Heart right ventricle (tissue), 16 donors: ENCODE measurements around the gene SP4. TPM values are rescaled to one million over a fixed set of nuclear protein-coding genes. Genes with fewer than 3 reads are reported as not detected.

ENCODE experiments used
- ATAC-seq, 8 donors: fragments of 200-7000 bp; cut with Tn5 transposase; one replicate each; pipeline ENCODE4 v1.9.1; 2020; ENCODE audit warnings: mild to moderate bottlenecking in 8 of 8, moderate library complexity in 8 of 8, moderate number of reproducible peaks in 1 of 8
- DNase-seq, 2 donors: peaks; one replicate each; pipeline ENCODE4 v3.0.0-alpha.2; 2020
- H3K27ac ChIP-seq, 10 donors: fragments of 200-600 bp; sonication (generic) in 2 of 10; one replicate each; pipeline versions ENCODE4 v1.5.0 to v1.8.0; 2020 to 2022; ENCODE audit warnings: mild to moderate bottlenecking in 3 of 10
- H3K27me3 ChIP-seq, 7 donors: fragments of 200-600 bp; one replicate each; pipeline ENCODE4 v1.8.0; 2021 to 2022; ENCODE audit warnings: mild to moderate bottlenecking in 2 of 7
- H3K36me3 ChIP-seq, 9 donors: fragments of 200-600 bp; sonication (generic) in 1 of 9; one replicate each; pipeline versions ENCODE4 v1.5.0 to v1.8.0; 2020 to 2022; ENCODE audit warnings: mild to moderate bottlenecking in 2 of 9
- H3K4me1 ChIP-seq, 9 donors: fragments of 200-600 bp; sonication (generic) in 1 of 9; one replicate each; pipeline versions ENCODE4 v1.5.0 to v1.8.0; 2020 to 2022; ENCODE audit warnings: mild to moderate bottlenecking in 4 of 9
- H3K4me3 ChIP-seq, 10 donors: fragments of 200-600 bp; sonication (generic) in 2 of 10; one replicate each; pipeline versions ENCODE4 v1.5.0 to v1.8.0; 2020 to 2022; ENCODE audit warnings: mild to moderate bottlenecking in 7 of 10, moderate library complexity in 2 of 10
- H3K9me3 ChIP-seq, 11 donors: fragments of 200-600 bp in 10 of 11; sonication (generic) in 2 of 11; one replicate each; pipeline versions ENCODE4 v1.5.0 to v1.8.0; 2013 to 2022; ENCODE audit warnings: mild to moderate bottlenecking in 2 of 11, control low read depth in 1 of 11, moderate library complexity in 1 of 11
- CTCF ChIP-seq, 9 donors: fragments of 200-600 bp; sonication (generic) in 2 of 9; IDR thresholded peaks; one replicate each; pipeline versions ENCODE4 v1.5.0 to v1.8.0; 2021 to 2022; ENCODE audit warnings: antibody characterized with exemption in 9 of 9, mild to moderate bottlenecking in 5 of 9, moderate library complexity in 1 of 9
- WGBS, 2 donors: extraction: QIAGEN DNeasy Blood & Tissue Kit; methylation state at CpG; one replicate each; pipeline ENCODE4 v1.1.7; 2013; ENCODE audit warnings: inconsistent platforms in 1 of 2; 5-methylcytosine and 5-hydroxymethylcytosine counted together
- intact Hi-C, 10 donors: fragments of 100-400 bp; cut with DNase I; formaldehyde crosslinking; loops; one replicate each; pipeline versions ENCODE4 v1.11.1 to v1.14.2; 2022
- polyA plus RNA-seq, 2 donors: library from polyadenylated mRNA; stranded (reverse); fragments of 200-250 nt; gene quantifications; one replicate each; pipeline ENCODE4 v1.2.3, GENCODE V29; 2013
- total RNA-seq, 10 donors: library from RNA; stranded (reverse); fragmentation: NEBNext Ultra II Directional in 3 of 10; extraction: Animal tissue kit (Norgen Biotek cat#: 25700) in 3 of 10; gene quantifications; one replicate each; pipeline versions ENCODE4 v1.2.1 to v1.2.4, GENCODE V29; 2021 to 2023
- donor health status: Arrhythmogenic right ventricular cardiomyopathy.
- donor health status: ischemic (EF 13 %, LVEDD 7.1; RV severe dilation, severe dysfunction).
- donor health status: healthy with polysubstance abuse.
- donor health status: DM: no; HTN: yes; CAD: no.
- donor health status: DM: no; HTN: no; CAD: no.
- donor health status: ischemic (EF 25% LVEDD 6.9; RV normal size, moderate dysfunction).
- donor health status: ischemic (EF 25% LVEDD 5.7; RV mildly dilated, moderate dysfunction).
- donor health status: healthy.
- donor health status: DM: yes; HTN: yes; CAD: no.
- donor health status: Ischemic cardiomyopathy.
- donor health status: ischemic (EF 35%, LVEDD 5.7; RV mildly dilated, moderate dysfunction).
- donor health status: nonischemic (EF 11% LVEDD 7.7; RV severe dilation, severe dysfunction).
- donor health status: DM: yes; HTN: yes; CAD: no.
- donor health status: PGD.
- donor health status: ischemic (EF 29% LVEDD 5.4; RV normal size, mild dysfunction).
- donor health status: nonischemic (EF 23%, LVEDD 6.1; RV moderate dilation, normal function).

SP4 gene
- total and polyA plus RNA-seq, 12 donors: 1.6 to 9.9 (median 6.5) TPM

DNA sequence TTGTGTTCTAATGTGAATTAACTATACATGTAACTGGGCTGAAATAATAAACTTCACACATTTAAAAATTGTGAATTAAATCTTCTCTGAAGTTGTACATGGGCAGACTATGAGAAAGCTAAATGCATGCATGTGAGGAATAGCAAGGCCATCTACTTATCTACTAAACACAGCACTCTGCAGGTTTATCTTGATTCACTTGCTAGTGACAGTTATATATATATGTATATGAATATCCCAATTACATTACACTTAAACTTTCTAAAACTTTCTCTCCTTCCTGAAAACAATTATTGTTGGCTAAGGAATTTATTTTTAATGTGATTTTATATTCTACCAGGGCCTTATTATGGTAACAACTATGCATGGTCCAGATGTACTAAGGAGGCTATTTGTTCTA lies 5.1 kb upstream of the SP4 start:
- intact Hi-C loops: no loop called here
- DNase-seq: no peak
- H3K36me3 ChIP-seq: no peaks in the 10 kb centered on the region
- no peaks in the 10 kb centered on the region for H3K9me3 ChIP-seq
- H3K27me3 ChIP-seq: peaks cover 0 to 7% (median 0%) of the 10 kb centered on the region in 7 donors
- H3K4me1 ChIP-seq: peaks cover 0 to 8% (median 6%) of the 10 kb centered on the region in 9 donors
- no peak for TF ChIP-seq CTCF (IDR thresholded peaks at IDR 0.05)
- H3K4me3 ChIP-seq: no peak overlapping the region
- no peak overlapping the region for H3K27ac ChIP-seq
- ATAC-seq: no peak

- no peaks in the 10 kb centered on the region for H3K27me3 ChIP-seq
- peaks cover 0 to 24% (median 22%) of the 10 kb centered on the region in 9 donors for H3K4me1 ChIP-seq
- intact Hi-C loops: no loop called here
- DNase-seq (no peak), ATAC-seq (no peak)
- no peaks in the 10 kb centered on the region for H3K9me3 ChIP-seq
- H3K4me3 ChIP-seq: no peak overlapping the region
- H3K36me3 ChIP-seq: peaks cover 0 to 11% (median 0%) of the 10 kb centered on the region in 9 donors
- no peak for TF ChIP-seq CTCF (IDR thresholded peaks at IDR 0.05)
- 97 to 99% methylated on average over 10 of the region's 10 CpGs for WGBS, 2 donors
- H3K27ac ChIP-seq: no peak overlapping the region
These were observed 2.6 kb upstream of the SP4 start for GRCh38 chr7:21425290-21425689.

- intact Hi-C loops: loop anchor here in 1 of 10 donors (2.0 kb wide), 1 partner anchor 484 kb away; no protein-coding TSS in a partner anchor
- no peak for ATAC-seq
- WGBS, 2 donors: 3 to 4% methylated on average over 34 to 35 of the region's 35 CpGs
These were observed 1.3 kb upstream of the SP4 start for GRCh38 chr7:21426286-21427181.

More at GRCh38 chr7:21426286-21427181, 1.3 kb upstream of the SP4 start:
- Histone ChIP-seq H3K27ac (peak overlapping the region in 8 of 10 donors; percentile 4 to 94 (median 61)), H3K9me3 (no peaks in the 10 kb centered on the region), H3K4me3 (peak overlapping the region; percentile 53 to 97 (median 80)), H3K27me3 (no peaks in the 10 kb centered on the region), H3K4me1 (peaks cover 0 to 37% (median 33%) of the 10 kb centered on the region in 9 donors), H3K36me3 (peaks cover 0 to 12% (median 0%) of the 10 kb centered on the region in 9 donors)
- TF ChIP-seq CTCF (IDR thresholded peaks at IDR 0.05): no peak
- DNase-seq: peak in 1 of 2 donors; percentile 7
